WTC11 (cell line): ENCODE results near the gene SYCN.

Experiments used
- AR ChIP-seq: fragments of 250-450 bp; sonication (Bioruptor Pico); IDR thresholded peaks from 2 replicates; pipeline ENCODE4 v1.9.0; 2021; ENCODE audit warnings: mild to moderate bottlenecking
- CTCF ChIP-seq: fragments of 200-600 bp; IDR thresholded peaks from 2 replicates; pipeline ENCODE4 v1.8.0; 2022; ENCODE audit warnings: antibody characterized with exemption
- JUN ChIP-seq: sonication (generic); formaldehyde crosslinking; IDR thresholded peaks from 2 replicates; pipeline ENCODE4 v1.8.0; 2023; ENCODE audit warnings: mild to moderate bottlenecking, missing genetic modification reagents
- NFYB ChIP-seq: sonication (generic); formaldehyde crosslinking; conservative IDR thresholded peaks from 2 replicates; pipeline ENCODE4 v1.8.0; 2022; ENCODE audit warnings: low read depth, missing genetic modification reagents

- no peak for TF ChIP-seq NFYB (CRISPR knock-in tag)
- no peak for TF ChIP-seq JUN (CRISPR knock-in tag)
- no peak for TF ChIP-seq CTCF
- no peak for TF ChIP-seq AR (CRISPR knock-in tag)
Observed at GRCh38 chr19:39194832-39195542, 9.1 kb downstream of the SYCN start.
